ENCODE results near the gene PRKCG.

Gene PRKCG

GRCh38 chr19:53872762-53873161 is 9.2 kb upstream of the PRKCG start:
- no peak for DNase-seq

GRCh38 chr19:53873773-53874605 is 8.0 kb upstream of the PRKCG start:
- no peak for DNase-seq

GRCh38 chr19:53874606-53874990 is 7.4 kb upstream of the PRKCG start:
- no peak for DNase-seq

- no peak for DNase-seq
Measured at GRCh38 chr19:53875602-53876325, 6.2 kb upstream of the PRKCG start.

GRCh38 chr19:53876651-53877224 is 5.3 kb upstream of the PRKCG start:
- no peak for DNase-seq

DNA sequence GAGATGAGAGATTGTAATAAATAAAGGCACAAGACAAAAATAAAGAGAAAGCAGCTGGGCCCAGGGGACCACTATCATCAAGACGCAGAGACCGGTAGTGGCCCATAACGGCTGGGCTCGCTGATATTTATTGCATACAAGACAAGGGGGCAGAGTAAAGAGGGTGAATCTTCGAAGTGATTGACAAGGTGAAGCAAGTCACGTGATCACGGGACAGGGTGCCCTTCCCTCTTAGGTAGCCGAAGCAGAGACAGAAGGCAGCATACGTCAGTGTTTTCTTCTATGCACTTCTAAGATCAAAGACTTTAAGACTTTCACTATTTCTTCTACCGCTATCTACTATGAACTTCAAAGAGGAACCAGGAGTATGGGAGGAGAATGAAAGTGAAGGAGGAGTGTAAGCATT is 4.6 kb upstream of the PRKCG start:
- DNase-seq, result no peak

GRCh38 chr19:53878776-53879139 is 3.2 kb upstream of the PRKCG start:
- no peak for DNase-seq

DNA sequence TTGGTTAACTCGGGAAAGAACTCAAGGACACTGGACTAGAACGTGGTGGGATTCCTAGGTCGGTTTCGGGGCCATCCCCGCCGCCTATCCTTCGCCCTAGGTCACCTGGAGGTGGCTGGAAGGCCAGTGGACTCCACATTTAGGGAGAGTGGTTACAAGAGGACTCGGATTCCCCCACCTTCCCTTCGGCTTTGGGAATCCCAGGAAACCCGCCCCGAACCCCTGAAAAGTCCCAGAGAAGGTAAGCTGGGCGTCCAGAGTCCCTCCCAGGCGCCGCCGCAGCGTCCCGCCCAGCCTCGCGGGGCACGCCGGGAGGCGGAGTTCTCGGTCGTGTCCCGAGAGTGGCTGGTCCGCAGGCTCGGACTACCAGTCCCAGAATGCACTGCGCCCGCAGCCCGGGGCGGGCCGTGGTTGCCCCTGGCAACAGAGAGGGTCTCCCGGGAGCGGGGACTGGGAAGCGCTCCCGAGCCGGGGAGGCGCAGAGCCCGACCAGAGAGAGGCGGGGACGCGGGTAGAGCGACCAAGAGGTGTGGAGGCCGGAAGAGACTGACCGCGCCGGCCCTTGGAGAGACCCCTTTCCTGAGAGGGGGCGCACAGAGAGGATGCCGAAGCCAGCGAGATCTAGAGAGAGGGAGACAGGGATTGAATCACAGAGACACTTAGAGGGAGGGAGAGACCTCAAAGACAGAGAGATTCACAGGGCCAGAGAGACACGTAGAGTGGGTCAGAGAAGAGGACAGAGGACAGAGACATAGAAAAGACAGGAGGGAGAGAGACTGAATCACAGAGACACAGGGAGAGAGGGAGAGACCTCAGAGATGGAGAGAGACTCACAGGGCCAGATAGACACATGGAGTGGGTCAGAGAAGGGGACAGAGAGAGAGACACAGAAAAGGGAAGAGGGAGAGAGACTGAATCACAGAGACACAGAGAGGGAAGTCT is 2.6 kb upstream of the PRKCG start:
- peak; percentile 94 for DNase-seq

DNA sequence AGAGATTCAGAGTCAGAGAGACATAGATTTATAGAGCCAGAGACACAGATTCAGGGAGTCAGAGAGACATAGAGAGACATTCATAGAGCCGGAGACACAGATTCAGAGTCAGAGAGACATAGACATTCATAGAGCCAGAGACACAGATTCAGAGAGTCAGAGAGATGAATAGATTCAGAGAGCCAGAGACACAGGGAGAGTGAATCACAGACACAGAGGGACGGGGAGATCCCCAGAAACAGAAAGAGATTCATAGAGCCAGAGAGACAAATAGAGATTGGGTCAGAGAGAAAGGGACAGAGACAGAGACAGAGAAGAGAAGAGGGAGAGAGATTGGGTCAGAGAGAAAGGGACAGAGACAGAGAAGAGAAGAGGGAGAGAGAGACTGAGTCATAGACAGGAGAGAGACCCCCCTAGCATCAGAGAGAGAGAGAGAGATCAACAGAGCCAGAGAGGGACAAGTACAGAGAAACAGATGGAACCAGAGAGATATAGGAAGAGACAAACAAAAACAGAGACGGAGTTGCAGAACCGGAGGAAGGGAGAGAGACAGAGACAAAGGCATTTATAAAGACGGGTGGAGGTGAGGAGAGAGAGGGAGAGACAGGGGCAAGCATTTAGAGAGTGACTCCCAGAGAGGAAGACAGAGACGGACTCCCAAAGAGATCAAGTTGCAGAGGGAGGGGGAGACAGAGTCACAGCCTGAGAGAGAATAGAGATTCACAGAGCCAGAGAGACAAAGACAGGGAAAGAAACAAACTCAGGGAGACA is 1.1 kb upstream of the PRKCG start:
- no peak for DNase-seq

- DNase-seq, result no peak
Measured at GRCh38 chr19:53882391-53883050, 524 bp downstream of the PRKCG start.

DNA sequence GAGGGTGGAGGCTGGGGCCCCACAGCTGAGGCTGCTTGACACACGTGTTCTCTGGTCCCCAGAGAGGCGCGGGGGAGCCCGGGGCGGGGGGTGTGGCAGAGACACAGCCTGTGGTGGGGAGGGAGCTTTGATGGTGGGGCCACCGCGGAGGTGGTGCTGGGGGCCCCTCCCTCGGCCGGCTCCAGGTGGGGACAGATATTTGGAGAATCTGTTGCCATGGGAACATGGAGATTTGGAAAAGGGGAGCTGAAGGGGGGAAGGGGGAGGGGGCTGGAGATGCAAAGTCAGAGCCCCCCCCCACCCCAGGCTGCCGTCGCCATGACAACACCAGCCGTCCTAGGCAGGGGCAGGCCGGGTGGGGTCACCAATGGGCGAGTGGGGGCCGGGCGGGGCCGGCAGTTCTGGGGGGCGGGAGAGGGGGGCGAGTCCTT is 1.2 kb downstream of the PRKCG start:
- no peak for DNase-seq

DNA sequence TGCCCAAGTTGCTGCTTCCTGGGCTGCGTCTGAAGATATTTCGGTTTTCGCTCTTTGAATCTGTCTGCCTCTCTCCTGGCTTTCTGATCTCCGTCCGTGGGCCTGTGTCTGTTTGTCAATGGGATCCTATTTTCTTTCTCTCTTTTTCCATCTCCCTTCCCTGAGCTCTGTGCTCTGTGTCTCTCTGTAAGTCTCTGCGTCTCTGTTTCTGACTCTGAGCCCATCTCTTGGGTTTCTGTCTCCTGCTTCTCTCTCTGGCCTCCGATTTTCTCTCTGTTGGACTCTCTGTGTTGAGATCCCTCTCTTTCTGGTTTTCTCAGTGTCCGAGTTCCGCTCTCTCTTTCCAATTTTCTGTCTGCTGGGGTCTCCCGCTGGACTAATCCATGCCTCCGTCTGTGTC is 1.7 kb downstream of the PRKCG start:
- DNase-seq, result no peak

- DNase-seq, result no peak
Measured at GRCh38 chr19:53884256-53884655, 2.3 kb downstream of the PRKCG start.

DNA sequence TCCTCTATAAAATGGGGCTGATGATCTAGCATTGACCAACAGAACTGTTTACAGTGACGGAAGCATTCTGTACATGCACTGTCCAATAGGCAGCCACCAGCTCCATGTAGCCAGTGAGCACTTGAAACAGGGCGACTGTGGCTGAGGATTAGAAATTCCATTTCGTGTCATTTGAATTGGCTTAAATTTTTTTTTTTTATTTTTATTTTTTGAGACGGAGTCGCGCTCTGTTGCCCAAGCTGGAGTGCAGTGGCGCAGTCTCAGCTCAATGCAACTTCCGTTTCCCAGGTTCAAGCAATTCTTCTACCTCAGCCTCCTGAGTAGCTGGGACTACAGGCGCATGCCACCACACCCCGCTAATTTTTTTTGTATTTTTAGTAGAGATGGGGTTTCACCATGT is 3.0 kb downstream of the PRKCG start:
- no peak for DNase-seq

- DNase-seq, result no peak
Measured at GRCh38 chr19:53892301-53892980, 10.4 kb downstream of the PRKCG start.

GRCh38 chr19:53892981-53893325 is 11.0 kb downstream of the PRKCG start:
- DNase-seq, result no peak

DNA sequence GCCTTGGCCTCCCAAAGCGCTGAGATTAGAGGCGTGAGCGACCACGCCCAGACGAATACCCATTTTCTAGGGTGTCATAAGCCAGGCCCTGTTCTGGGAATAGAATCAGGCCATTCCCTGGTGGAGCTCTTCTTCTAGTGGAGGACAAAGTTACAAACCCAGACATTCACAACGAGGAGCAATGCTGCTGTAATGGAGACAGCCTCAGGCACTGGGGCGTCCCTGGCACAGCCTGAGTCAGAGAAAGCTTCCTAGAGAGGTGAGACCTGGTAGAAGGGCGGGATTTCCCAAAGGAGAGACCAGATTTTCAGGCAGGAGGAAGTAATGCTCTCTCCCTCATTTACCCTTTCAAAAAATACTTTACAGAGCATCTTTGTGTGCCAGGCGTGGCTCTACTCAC is 12.7 kb downstream of the PRKCG start:
- DNase-seq, result no peak

- DNase-seq, result no peak
Measured at GRCh38 chr19:53896682-53897081, 14.7 kb downstream of the PRKCG start.

GRCh38 chr19:53897459-53897858 is 15.5 kb downstream of the PRKCG start:
- no peak for DNase-seq

DNA sequence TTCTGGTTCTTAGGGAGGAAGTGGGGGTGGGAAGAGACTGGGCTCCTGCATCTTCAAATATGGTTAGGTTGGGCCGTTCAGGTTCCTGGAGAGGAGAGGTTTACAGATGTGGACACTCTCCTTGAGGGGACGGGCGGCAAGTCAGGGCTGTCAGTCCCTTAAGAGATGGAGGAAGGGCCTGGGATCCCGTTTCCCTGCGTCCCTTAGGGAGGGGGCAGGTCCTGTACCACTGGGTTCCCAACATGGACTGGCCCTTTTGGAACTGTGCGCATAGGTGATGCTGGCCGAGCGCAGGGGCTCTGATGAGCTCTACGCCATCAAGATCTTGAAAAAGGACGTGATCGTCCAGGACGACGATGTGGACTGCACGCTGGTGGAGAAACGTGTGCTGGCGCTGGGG is 16.2 kb downstream of the PRKCG start:
- DNase-seq, result no peak
